ENCODE data around the gene CEP112. TPM values are rescaled to one million over a fixed set of nuclear protein-coding genes. Genes with fewer than 3 reads are reported as not detected.
"Not testable (repeated sequence)": the region's sequence is repeated elsewhere in the genome, so short reads cannot be mapped to it uniquely, and the experiment has no call there.

The CEP112 gene
- total RNA-seq, 8 experiments from 2014 or later: 4.1 to 15.7 (median 7.9) TPM

DNA sequence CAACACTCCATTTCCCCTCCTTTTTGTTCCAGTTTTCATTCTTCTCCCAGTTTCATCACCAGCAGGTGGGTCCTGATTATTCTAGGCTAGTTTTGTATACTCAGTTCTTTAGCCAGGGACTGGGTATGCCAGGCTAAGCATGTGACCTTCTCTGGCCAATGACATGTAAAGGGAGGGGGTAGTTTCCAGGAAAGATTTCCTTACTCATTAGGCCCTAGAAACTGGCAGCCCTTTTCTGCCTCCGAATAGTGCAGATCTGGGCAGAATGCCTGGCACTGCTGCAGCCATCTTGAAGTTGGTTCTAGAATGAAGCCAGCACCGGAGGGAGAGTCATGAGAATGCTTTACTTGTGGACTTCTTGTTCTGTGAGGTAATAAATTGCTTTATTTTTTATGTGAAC is 503.6 kb downstream of the CEP112 start:
- Histone ChIP-seq H3K4me3 (no peak overlapping the region), H3K27ac (no peak overlapping the region), H3K4me1 (replicated peaks in 1 of 2) (no peaks in the 10 kb centered on the region)
- no peak for ATAC-seq (replicated peaks in 6 of 8)
- in situ Hi-C loops (cut with MboI; ENCODE audit: low pct_unique_long_range_greater_than_20kb in 2 of 9, low sequenced_read_pairs in 9 of 9, unreplicated experiment in 9 of 9): no loop called here
- WGBS, 10 experiments: 80 to 100% (median 88%) methylated on average over 1 to 2 of the region's 2 CpGs; no CpG with 5 or more reads in 5 of the 10 experiments

DNA sequence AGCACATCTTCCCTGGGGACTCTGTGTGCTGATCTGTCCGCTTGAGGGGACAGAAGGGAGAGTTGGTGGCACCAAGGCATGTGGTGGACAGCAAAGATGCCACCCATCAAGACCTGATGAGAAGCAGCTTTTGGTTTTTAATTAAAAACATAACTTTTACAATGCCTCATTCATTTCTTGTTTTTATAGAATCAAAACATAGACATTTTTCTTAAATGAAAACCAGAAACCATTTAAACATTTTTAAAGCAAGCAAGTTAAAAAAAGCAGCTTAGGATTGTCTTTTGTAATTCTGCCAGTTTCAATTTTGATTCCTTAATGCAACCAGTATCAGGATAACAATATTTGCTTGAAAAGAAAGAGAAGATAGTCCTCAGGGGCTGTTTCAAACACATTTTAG is 506.8 kb downstream of the CEP112 start:
- no peaks in the 10 kb centered on the region for H3K4me1 ChIP-seq (replicated peaks in 1 of 2)
- H3K4me3 ChIP-seq: no peak overlapping the region
- in situ Hi-C loops (cut with MboI; ENCODE audit: low pct_unique_long_range_greater_than_20kb in 2 of 9, low sequenced_read_pairs in 9 of 9, unreplicated experiment in 9 of 9): no loop called here
- WGBS, 10 experiments: 40 to 100% (median 100%) methylated on average over 1 of the region's 1 CpG; no CpG with 5 or more reads in 3 of the 10 experiments
- ATAC-seq (replicated peaks in 6 of 8): no peak
- H3K27ac ChIP-seq: no peak overlapping the region

DNA sequence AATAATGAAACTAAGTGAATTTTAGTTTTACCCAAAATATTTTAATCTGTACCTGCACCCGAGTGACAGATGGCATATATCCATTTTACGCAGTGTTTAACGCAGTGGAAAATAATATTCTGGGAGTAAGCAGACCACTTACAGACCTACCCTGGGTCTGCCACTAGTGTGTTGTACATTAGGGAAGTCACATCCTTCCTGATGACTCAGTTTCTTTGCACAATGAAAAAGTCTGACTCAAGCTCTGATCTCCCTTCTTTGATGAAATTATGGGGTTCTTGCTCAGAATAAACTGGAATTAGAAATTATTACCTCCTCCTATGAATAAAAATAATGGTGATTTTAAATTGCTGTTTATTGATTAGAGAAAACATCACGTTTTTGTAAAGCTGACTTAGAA is 507.3 kb downstream of the CEP112 start:
- ATAC-seq (replicated peaks in 6 of 8): no peak
- H3K4me3 ChIP-seq: no peak overlapping the region
- H3K4me1 ChIP-seq (replicated peaks in 1 of 2): peaks cover 0 to 3% of the 10 kb centered on the region in 2 donors
- in situ Hi-C loops (cut with MboI; ENCODE audit: low pct_unique_long_range_greater_than_20kb in 2 of 9, low sequenced_read_pairs in 9 of 9, unreplicated experiment in 9 of 9): no loop called here
- no peak overlapping the region for H3K27ac ChIP-seq
- 39 to 100% (median 80%) methylated on average over 3 to 4 of the region's 4 CpGs; no CpG with 5 or more reads in 1 of the 10 experiments for WGBS, 10 experiments

DNA sequence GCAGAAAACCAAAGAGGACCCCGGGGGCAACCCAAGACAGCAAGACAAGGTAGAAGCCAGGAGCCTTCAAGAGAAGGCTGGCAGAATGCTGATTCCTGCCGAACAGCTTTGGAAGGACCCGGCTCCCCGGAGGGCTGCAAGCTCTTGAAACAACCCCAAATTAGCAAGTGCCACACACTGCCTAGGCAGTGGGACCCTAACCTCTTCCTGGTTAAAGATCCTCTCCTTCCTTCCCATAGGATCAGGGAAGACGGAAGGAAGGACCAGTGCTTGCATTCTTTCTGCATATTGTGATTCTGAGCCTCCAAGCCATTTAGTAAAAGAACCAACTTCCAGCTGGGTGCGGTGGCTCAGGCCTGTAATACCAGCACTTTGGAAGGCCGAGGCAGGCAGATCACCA is 508.5 kb downstream of the CEP112 start:
- in situ Hi-C loops (cut with MboI; ENCODE audit: low pct_unique_long_range_greater_than_20kb in 2 of 9, low sequenced_read_pairs in 9 of 9, unreplicated experiment in 9 of 9): no loop called here
- ATAC-seq (replicated peaks in 6 of 8): no peak
- peaks cover 0 to 11% of the 10 kb centered on the region in 2 donors for H3K4me1 ChIP-seq (replicated peaks in 1 of 2)
- 42 to 100% (median 88%) methylated on average over 1 to 5 of the region's 7 CpGs; no CpG with 5 or more reads in 3 of the 10 experiments for WGBS, 10 experiments
- no peak overlapping the region for H3K27ac ChIP-seq
- H3K4me3 ChIP-seq: no peak overlapping the region

DNA sequence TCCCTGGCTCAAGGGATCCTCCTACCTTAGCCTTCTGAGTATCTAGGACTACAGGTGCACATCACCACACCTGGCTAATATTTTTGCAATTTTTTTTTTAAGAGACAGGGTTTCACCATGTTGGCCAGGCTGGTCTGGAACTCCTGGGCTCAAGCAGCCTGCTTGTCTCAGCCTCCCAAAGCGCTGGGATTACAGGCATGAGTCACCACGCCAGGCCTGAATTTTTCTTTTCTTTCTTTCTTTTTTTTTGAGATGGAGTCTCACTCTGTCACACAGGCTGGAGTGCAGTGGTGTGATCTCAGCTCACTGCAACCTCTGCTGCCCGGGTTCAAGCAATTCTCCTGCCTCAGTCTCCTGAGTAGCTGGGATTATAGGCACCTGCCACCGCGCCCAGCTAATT is 510.2 kb downstream of the CEP112 start:
- H3K27ac ChIP-seq; in situ Hi-C loops (cut with MboI; ENCODE audit: low pct_unique_long_range_greater_than_20kb in 2 of 9, low sequenced_read_pairs in 9 of 9, unreplicated experiment in 9 of 9); H3K4me3 ChIP-seq: not testable (repeated sequence)
- H3K4me1 ChIP-seq (replicated peaks in 1 of 2): peaks cover 0 to 15% of the 10 kb centered on the region in 2 donors
- peak in 7 of 8 experiments; percentile 14 to 76 (median 55) for ATAC-seq (replicated peaks in 6 of 8)
- 40 to 100% (median 76%) methylated on average over 1 to 4 of the region's 5 CpGs; no CpG with 5 or more reads in 2 of the 10 experiments for WGBS, 10 experiments

DNA sequence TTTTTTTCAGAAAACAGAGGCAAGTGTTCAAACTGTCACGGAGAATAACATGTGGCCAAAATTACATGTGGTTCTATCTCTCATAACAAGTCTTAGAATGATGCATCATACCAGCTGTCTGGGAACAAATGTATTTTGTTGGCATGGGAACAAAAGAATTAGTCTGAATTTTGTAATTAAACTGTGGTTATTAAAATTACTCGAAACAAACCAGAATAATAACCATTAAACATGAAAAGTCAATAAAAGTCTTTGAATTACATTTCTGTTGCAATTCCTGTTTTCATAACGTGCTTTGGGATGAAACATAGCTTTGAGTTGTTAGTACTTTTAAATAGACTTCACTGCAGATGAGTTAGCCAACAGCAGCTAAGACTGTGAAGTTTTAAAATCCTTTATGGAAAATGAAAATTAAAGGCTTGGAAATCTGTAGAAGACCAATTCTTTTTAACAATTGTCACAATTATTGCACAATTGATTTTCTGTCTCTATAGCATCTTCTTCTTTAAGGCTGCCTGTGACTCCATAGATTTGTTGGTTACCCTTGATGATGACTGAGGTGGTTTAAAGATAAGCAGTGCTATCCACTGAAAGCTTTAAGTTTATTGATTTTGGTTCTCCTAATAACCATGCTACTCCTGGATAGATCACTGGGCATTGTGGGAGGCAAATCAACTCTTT is 512.6 kb downstream of the CEP112 start:
- in situ Hi-C loops (cut with MboI; ENCODE audit: low pct_unique_long_range_greater_than_20kb in 2 of 9, low sequenced_read_pairs in 9 of 9, unreplicated experiment in 9 of 9): no loop called here
- Histone ChIP-seq H3K4me3 (no peak overlapping the region), H3K27ac (no peak overlapping the region), H3K4me1 (replicated peaks in 1 of 2) (peaks cover 0 to 15% of the 10 kb centered on the region in 2 donors)
- ATAC-seq (replicated peaks in 6 of 8): peak in 3 of 8 experiments; percentile 64 to 70 (median 67)
- WGBS, 10 experiments: 0 to 100% (median 82%) methylated on average over 1 to 3 of the region's 3 CpGs; no CpG with 5 or more reads in 1 of the 10 experiments

DNA sequence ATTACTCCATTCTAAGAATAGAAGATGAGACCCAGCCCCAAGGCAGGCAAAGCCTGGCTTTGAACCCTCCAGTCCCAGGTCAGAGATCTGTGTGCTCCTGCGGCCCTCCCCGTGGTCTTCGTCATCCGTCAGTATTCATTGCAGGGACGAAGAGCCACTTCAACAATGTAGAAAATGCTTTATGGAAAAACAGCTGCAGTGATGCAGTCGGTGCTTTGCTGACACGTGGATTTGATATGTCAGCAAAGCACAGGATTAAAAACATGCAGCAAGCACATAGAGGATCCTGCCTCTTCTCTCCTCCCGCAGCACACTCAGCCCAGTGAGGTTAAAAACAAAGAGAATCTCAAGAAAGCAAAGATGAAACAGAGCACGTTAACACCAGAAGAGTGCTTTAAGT is 513.4 kb downstream of the CEP112 start:
- H3K4me1 ChIP-seq (replicated peaks in 1 of 2): peaks cover 0 to 15% of the 10 kb centered on the region in 2 donors
- peak in 7 of 8 experiments; percentile 11 to 52 (median 36) for ATAC-seq (replicated peaks in 6 of 8)
- H3K4me3 ChIP-seq: no peak overlapping the region
- in situ Hi-C loops (cut with MboI; ENCODE audit: low pct_unique_long_range_greater_than_20kb in 2 of 9, low sequenced_read_pairs in 9 of 9, unreplicated experiment in 9 of 9): no loop called here
- 12 to 70% (median 43%) methylated on average over 5 to 9 of the region's 9 CpGs; no CpG with 5 or more reads in 2 of the 10 experiments for WGBS, 10 experiments
- H3K27ac ChIP-seq: no peak overlapping the region

DNA sequence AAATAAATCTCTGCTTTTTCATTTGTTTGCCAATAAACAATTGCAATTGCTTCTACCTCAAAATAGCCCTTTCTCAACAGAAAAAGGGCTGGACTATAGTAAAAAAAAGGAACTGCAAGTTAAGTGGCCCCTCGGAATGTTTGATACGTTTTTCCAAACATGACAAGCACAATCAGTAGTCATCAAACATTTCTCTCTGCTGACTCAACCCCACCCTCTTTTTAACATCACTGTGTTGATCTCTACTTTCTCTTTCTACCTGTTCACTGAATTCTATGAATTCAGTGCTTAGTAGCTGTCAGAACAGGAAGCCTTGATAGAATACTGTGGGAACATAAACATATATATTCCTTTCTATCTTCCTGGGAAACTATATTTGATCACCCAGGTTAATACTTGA is 514.0 kb downstream of the CEP112 start:
- peak in 2 of 8 experiments; percentile 22 to 35 for ATAC-seq (replicated peaks in 6 of 8)
- 0 to 100% (median 65%) methylated on average over 1 to 2 of the region's 2 CpGs for WGBS, 10 experiments
- H3K4me3 ChIP-seq: no peak overlapping the region

DNA sequence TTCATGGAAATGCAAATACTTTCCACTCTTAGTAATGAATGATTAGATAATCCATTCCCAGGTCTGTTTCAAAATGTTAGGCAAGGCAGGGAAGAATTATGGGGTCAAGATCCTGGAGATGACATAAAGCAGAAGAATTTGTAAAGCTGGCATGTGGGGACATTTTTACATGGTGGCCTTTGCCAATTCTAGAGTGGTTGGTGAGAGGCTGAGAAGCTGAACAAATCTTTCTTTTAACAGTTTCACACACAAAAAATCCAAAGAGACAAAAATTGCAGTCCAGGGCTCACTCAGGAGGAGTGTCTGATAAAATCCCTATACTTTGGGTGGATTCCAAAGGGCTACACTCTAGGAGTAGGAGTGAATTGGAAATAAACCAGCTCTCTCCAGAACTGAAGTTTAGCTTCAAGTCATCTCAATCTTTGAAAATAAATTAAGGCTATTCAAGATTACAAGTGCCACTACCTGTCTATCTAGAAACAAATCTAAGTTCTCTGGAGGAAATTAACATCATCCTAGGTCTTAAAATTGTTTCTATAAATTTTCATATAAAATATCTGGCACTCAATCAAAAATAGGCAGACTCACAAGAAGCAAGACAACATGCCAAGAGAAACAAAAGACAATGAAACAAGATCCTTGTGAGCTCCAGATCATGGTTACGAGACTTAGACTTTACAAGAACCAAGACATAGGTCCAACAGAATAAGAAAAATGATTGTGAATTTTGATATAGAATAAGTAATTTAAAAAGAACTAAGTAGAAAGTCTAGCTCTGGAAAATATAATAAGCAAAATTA is 517.5 kb downstream of the CEP112 start:
- 91 to 100% (median 100%) methylated on average over 1 of the region's 1 CpG for WGBS, 10 experiments
- no peak for ATAC-seq (replicated peaks in 6 of 8)
- Histone ChIP-seq H3K4me3 (no peak overlapping the region), H3K27ac (no peak overlapping the region), H3K4me1 (replicated peaks in 1 of 2) (peaks cover 0 to 11% of the 10 kb centered on the region in 2 donors)
- in situ Hi-C loops (cut with MboI; ENCODE audit: low pct_unique_long_range_greater_than_20kb in 2 of 9, low sequenced_read_pairs in 9 of 9, unreplicated experiment in 9 of 9): no loop called here

More for the DNA sequence above, 514.0 kb downstream of the CEP112 start:
- no peak overlapping the region for H3K27ac ChIP-seq
- peaks cover 0 to 15% of the 10 kb centered on the region in 2 donors for H3K4me1 ChIP-seq (replicated peaks in 1 of 2)
- in situ Hi-C loops (cut with MboI; ENCODE audit: low pct_unique_long_range_greater_than_20kb in 2 of 9, low sequenced_read_pairs in 9 of 9, unreplicated experiment in 9 of 9): no loop called here

DNA sequence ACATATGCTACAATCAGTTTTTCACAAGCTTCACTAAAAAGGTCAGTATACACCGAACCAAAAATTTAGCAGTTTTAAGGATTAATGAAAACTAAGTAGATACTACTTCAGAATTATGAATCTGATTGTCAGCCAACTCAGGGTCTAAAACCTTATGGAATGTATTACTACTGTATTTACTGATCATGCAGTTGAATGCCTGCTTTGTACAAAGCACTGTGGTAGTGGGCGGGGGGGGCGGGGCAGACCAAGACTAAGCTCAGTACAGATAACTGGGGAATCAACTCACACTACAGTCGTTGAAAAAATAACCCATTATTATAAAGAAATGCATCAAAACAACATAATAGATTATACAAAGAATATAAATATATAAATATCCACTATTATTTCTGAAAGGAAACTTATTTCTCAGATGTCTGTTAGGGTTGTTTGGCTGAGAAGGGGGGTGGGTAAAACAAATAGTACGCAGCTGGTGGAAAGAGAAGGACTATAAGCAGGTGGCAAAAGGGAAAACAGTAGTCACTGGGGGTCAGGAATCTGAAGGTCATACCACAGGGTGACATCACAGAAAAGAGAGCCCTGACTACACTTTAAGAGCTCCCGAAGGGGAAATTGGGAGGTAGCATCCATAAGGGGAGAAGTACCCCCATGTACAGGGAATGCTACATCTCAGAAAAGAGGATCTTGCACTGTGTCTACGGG is 521.1 kb downstream of the CEP112 start:
- WGBS, 10 experiments: 40 to 100% (median 77%) methylated on average over 1 to 6 of the region's 7 CpGs; no CpG with 5 or more reads in 2 of the 10 experiments
- Histone ChIP-seq H3K27ac (no peak overlapping the region), H3K4me1 (replicated peaks in 1 of 2) (no peaks in the 10 kb centered on the region), H3K4me3 (no peak overlapping the region)
- in situ Hi-C loops (cut with MboI; ENCODE audit: low pct_unique_long_range_greater_than_20kb in 2 of 9, low sequenced_read_pairs in 9 of 9, unreplicated experiment in 9 of 9): no loop called here
- ATAC-seq (replicated peaks in 6 of 8): no peak

DNA sequence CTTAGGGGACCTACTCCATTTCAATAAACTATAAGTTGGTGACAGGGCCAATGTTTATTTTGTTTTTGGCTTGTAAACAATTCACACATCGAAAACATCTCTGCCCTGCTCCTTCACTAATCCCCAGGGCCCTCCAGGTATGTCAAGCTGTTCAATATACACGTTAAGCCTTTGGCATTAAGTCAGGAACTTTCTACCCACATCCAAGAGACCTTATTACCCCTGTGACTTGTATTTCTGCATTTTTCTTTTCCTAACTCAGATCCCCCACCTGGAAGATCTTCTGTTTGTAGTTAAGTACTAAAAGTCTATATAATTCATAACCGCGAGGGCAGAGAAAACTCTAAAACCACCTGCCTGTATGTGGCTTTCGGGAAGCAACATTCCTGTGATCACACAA is 523.7 kb downstream of the CEP112 start:
- no peak for ATAC-seq (replicated peaks in 6 of 8)
- WGBS, 10 experiments: 60 to 100% (median 100%) methylated on average over 1 to 4 of the region's 5 CpGs; no CpG with 5 or more reads in 1 of the 10 experiments
- no peak overlapping the region for H3K4me3 ChIP-seq
- no peak overlapping the region for H3K27ac ChIP-seq
- no peaks in the 10 kb centered on the region for H3K4me1 ChIP-seq (replicated peaks in 1 of 2)
- in situ Hi-C loops (cut with MboI; ENCODE audit: low pct_unique_long_range_greater_than_20kb in 2 of 9, low sequenced_read_pairs in 9 of 9, unreplicated experiment in 9 of 9): no loop called here

DNA sequence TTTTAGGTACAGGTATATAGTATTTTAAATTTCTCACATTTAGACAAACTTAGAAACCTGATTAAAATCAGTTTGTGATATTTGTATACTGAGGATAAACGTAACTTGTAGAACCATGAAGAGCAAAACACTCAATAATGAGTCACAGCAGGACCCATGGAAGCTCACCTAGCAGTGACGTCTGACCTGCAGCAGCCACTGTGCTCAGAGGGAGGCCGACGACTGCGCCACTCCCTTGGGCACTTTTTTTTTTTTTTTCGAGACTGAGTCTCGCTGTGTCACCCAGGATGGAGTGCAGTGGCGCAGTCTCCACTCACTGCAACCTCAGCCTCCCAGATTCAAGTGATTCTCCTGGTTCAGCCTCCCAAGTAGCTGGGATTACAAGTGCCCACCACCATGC is 524.3 kb downstream of the CEP112 start:
- WGBS, 10 experiments: 87 to 100% (median 98%) methylated on average over 1 to 7 of the region's 8 CpGs; no CpG with 5 or more reads in 4 of the 10 experiments
- no peak for ATAC-seq (replicated peaks in 6 of 8)
- in situ Hi-C loops (cut with MboI; ENCODE audit: low pct_unique_long_range_greater_than_20kb in 2 of 9, low sequenced_read_pairs in 9 of 9, unreplicated experiment in 9 of 9): no loop called here
- Histone ChIP-seq H3K27ac (no peak overlapping the region), H3K4me3 (no peak overlapping the region), H3K4me1 (replicated peaks in 1 of 2) (no peaks in the 10 kb centered on the region)

DNA sequence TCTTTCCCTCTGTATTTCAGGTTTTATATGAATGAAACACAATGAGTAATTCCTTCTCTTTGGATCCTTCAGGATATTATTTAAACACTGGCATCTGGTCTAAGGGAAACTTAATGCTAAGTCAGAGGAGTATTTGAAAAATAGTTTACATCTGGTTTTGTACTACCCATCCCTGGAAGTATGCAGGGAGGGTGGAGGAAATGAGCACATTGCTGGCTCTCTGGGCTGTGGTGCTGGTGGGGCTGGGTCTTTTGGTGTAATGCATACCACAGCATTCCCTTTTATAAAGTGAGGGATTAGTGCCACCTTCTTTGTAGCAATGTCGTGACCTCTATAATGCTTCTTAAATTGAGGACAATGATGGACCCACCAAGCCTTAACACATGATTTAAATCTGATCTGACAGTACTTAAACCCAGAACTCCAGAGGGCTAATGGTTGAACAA is 525.0 kb downstream of the CEP112 start:
- WGBS, 10 experiments: 20 to 80% (median 50%) methylated on average over 1 of the region's 1 CpG; no CpG with 5 or more reads in 5 of the 10 experiments
- no peak overlapping the region for H3K27ac ChIP-seq
- in situ Hi-C loops (cut with MboI; ENCODE audit: low pct_unique_long_range_greater_than_20kb in 2 of 9, low sequenced_read_pairs in 9 of 9, unreplicated experiment in 9 of 9): no loop called here
- H3K4me3 ChIP-seq: no peak overlapping the region
- ATAC-seq (replicated peaks in 6 of 8): peak in 2 of 8 experiments; percentile 77 to 96
- H3K4me1 ChIP-seq (replicated peaks in 1 of 2): no peaks in the 10 kb centered on the region

Measured in motor neuron (in vitro differentiated cells).